ENCODE data around the gene SCGB1C1. TPM values are rescaled to one million over a fixed set of nuclear protein-coding genes. Genes with fewer than 3 reads are reported as not detected.

The SCGB1C1 gene
- total and polyA plus RNA-seq, 12 donors: not detected

DNA sequence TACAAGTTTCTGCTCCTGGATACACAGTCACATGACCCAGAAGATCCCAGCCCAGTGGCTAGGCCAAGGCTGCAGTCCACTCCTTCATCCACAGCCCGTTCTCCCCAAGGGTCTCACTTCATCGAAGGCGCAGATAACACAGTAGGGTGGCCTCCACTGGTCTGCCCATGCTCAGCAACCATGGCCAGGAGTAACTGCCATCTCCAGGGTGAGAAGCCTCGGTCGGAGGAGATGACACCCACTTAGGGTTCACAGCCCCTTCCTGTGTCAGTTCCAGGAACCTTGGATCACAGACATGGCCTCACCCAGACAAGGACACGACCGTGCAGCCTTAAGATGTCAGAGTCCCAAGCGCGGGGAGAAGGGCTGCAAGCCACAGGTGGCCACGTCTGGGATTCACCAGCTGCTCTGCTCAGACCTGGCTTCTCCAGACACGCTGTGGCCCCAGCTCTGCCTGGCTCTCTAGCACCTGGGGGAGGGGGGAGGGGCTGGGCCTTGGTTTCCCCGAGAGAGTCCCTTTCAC lies 11.8 kb downstream of the SCGB1C1 start:
- H3K27ac ChIP-seq: no peak overlapping the region
- H3K9me3 ChIP-seq: no peaks in the 10 kb centered on the region
- DNase-seq (no peak), ATAC-seq (no peak)
- 86 to 89% methylated on average over 12 of the region's 12 CpGs for WGBS, 2 donors
- TF ChIP-seq CTCF (IDR thresholded peaks at IDR 0.05): no peak
- H3K27me3 ChIP-seq: no peaks in the 10 kb centered on the region
- peaks cover 16 to 57% (median 27%) of the 10 kb centered on the region in 9 donors for H3K4me1 ChIP-seq
- intact Hi-C loops (cut with DNase I): loop anchor here in 6 of 10 donors (5.0 to 10.0 kb wide), 4 partner anchors 150 to 300 kb away; partner anchors contain the start of gene RNH1 (in 1 of the 6)
- H3K4me3 ChIP-seq: no peak overlapping the region
- H3K36me3 ChIP-seq: peaks cover 0 to 65% (median 8%) of the 10 kb centered on the region in 9 donors

GRCh38 chr11:205221-206001 lies 12.5 kb downstream of the SCGB1C1 start:
- H3K4me3 ChIP-seq: peak overlapping the region in 6 of 10 donors; percentile 79 to 96 (median 90)
- no peak for ATAC-seq
- intact Hi-C loops (cut with DNase I): loop anchor here in 5 of 10 donors (5.0 to 10.0 kb wide), 4 partner anchors 149 to 299 kb away; partner anchors contain the start of gene RNH1 (in 1 of the 5)
- peaks cover 0 to 65% (median 6%) of the 10 kb centered on the region in 9 donors for H3K36me3 ChIP-seq
- TF ChIP-seq CTCF (IDR thresholded peaks at IDR 0.05): no peak
- DNase-seq: no peak
- no peaks in the 10 kb centered on the region for H3K27me3 ChIP-seq
- WGBS, 2 donors: 90 to 93% methylated on average over 16 of the region's 16 CpGs
- no peaks in the 10 kb centered on the region for H3K9me3 ChIP-seq
- H3K4me1 ChIP-seq: peaks cover 20 to 64% (median 34%) of the 10 kb centered on the region in 9 donors
- H3K27ac ChIP-seq: no peak overlapping the region

DNA sequence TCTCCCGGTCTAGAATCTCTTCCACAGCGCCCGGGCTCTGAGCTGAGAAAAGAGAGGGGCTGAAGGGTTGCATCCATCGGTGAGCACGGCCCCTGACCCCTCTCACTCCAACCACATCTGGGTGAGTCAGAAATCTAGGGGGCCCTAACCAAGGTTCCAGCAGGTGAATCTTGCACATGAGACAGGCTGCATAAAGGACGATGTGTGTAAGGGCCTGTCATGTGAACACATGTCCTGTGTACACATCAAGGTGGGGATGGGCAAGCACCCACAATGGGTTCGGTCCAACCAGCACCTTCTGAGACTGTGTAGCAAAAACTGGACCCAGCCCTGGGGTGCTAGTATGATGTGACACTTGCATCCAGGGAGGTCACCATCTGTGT lies 13.1 kb downstream of the SCGB1C1 start:
- 78 to 92% methylated on average over 7 of the region's 7 CpGs for WGBS, 2 donors
- intact Hi-C loops (cut with DNase I): loop anchor here in 5 of 10 donors (5.0 to 10.0 kb wide), 4 partner anchors 149 to 299 kb away; partner anchors contain the start of gene RNH1 (in 1 of the 5)
- DNase-seq (no peak), ATAC-seq (no peak)
- peaks cover 20 to 70% (median 37%) of the 10 kb centered on the region in 9 donors for H3K4me1 ChIP-seq
- peak overlapping the region in 6 of 10 donors; percentile 98 to 100 (median 98) for H3K27ac ChIP-seq
- TF ChIP-seq CTCF (IDR thresholded peaks at IDR 0.05): no peak
- H3K9me3 ChIP-seq: no peaks in the 10 kb centered on the region
- H3K36me3 ChIP-seq: peaks cover 0 to 65% (median 7%) of the 10 kb centered on the region in 9 donors
- H3K4me3 ChIP-seq: peak overlapping the region; percentile 79 to 96 (median 90)
- H3K27me3 ChIP-seq: no peaks in the 10 kb centered on the region

DNA sequence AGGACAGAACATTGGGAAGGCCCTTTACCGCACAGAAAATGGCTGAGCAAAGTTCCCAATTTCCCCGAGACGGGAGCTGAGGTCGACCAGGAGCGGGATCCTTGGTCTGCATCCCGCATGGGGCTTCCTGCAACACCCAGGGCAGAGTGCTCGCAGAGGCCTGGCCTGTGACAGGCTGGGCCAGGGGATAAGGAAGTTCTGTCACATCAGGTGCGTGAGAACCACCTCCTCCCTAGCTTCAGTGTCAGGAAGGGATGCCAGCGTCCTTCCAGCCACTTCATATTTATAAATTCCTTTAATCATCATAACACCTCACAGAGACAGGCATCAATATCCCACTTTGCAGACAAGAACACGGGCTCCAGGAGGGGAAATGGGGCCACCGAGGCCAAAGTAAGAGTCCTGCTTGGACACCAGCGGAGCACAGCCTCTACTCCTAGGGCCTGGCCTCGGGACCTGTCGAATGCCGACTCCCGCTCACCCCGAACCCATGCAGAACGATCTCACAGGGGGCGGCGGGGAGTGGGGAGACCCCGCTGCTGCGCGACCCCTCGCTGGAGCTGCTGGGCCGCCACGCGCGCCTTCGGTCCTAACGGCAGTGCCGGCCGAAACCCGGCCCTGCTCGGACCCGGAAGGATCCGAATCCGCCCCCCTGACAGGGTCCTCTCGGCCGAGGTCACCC lies 13.8 kb downstream of the SCGB1C1 start:
- intact Hi-C loops (cut with DNase I): loop anchor here in 5 of 10 donors (5.0 to 10.0 kb wide), 4 partner anchors 148 to 298 kb away; partner anchors contain the start of gene RNH1 (in 1 of the 5)
- no peaks in the 10 kb centered on the region for H3K27me3 ChIP-seq
- no peak for TF ChIP-seq CTCF (IDR thresholded peaks at IDR 0.05)
- H3K36me3 ChIP-seq: peaks cover 0 to 65% (median 14%) of the 10 kb centered on the region in 9 donors
- H3K9me3 ChIP-seq: no peaks in the 10 kb centered on the region
- ATAC-seq: peak in 5 of 8 donors; percentile 0 to 4 (median 1)
- 2 to 3% methylated on average over 39 of the region's 39 CpGs for WGBS, 2 donors
- no peak for DNase-seq
- H3K4me3 ChIP-seq: peak overlapping the region; percentile 79 to 96 (median 90)
- peaks cover 20 to 69% (median 39%) of the 10 kb centered on the region in 9 donors for H3K4me1 ChIP-seq
- peak overlapping the region; percentile 96 to 100 (median 98) for H3K27ac ChIP-seq
